ENCODE results near the gene COL5A1.

DNA sequence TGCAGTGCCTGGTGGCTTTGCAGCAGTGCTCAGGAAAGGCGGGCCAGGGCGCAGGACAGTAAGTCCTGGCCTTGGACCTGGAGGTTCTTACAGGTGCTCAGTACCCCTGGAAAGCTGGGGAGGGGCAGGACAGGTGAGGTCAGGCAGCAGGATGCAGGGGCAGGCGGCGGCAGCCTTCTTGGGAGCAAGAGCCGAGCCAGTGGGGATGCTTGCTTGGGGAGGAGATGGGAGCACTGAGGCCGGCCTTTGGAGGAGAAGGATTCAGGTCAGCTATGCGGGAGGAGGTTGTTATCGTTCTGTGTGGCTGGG, 98.0 kb downstream of the COL5A1 start:
- TF ChIP-seq CTCF (IDR thresholded peaks at IDR 0.05) (no peak), POLR2A (IDR thresholded peaks at IDR 0.05) (no peak)
